Testis (tissue), 3 donors: ENCODE data around the gene MNT. TPM values are rescaled to one million over a fixed set of nuclear protein-coding genes. Genes with fewer than 3 reads are reported as not detected.

ENCODE experiments used
- DNase-seq: peaks from one replicate; pipeline ENCODE4 v3.0.0-alpha.2; 2019
- H3K27ac ChIP-seq, 2 donors: fragments of 200-600 bp; sonication (generic); one replicate each; pipeline ENCODE4 v1.5.1; 2019
- H3K27me3 ChIP-seq: fragments of 200-600 bp; sonication (generic); one replicate; pipeline ENCODE4 v1.5.1; 2019
- H3K36me3 ChIP-seq: fragments of 200-600 bp; sonication (generic); one replicate; pipeline ENCODE4 v1.5.1; 2017; ENCODE audit warnings: low read depth; ENCODE audit errors: missing control alignments
- H3K4me1 ChIP-seq: fragments of 200-600 bp; sonication (generic); one replicate; pipeline ENCODE4 v1.5.1; 2019
- H3K4me3 ChIP-seq, 2 donors: fragments of 200-600 bp; sonication (generic); one replicate each; pipeline ENCODE4 v1.5.1; 2017 to 2019
- H3K9me3 ChIP-seq: fragments of 200-600 bp; sonication (generic); one replicate; pipeline ENCODE4 v1.5.1; 2017
- CTCF ChIP-seq, 3 experiments: fragments of 450-650 bp in 2 of 3; fragments of 200-600 bp in 1 of 3; sonication (generic) in 1 of 3; IDR thresholded peaks; one replicate each; pipeline ENCODE4 v1.5.1; 2016 to 2019; ENCODE audit warnings: antibody characterized with exemption in 3 of 3, mild to moderate bottlenecking in 2 of 3, moderate library complexity in 1 of 3
- POLR2A ChIP-seq: fragments of 450-650 bp; IDR thresholded peaks from one replicate; pipeline ENCODE4 v1.6.1; 2017; ENCODE audit warnings: antibody characterized with exemption, mild to moderate bottlenecking, moderate library complexity
- WGBS, 2 donors: methylation state at CpG; one replicate each; pipeline ENCODE4 v1.1.5; 2018; 5-methylcytosine and 5-hydroxymethylcytosine counted together
- intact Hi-C: fragments of 100-400 bp; cut with DNase I; formaldehyde crosslinking; loops from one replicate; pipeline ENCODE4 v1.15.1; 2023; ENCODE audit warnings: low total_unique reads
- polyA plus RNA-seq: library from polyadenylated mRNA; stranded (reverse); fragments of 350-450 nt; fragmentation: Illumina TruSeq; extraction: RNeasy Lipid Tissue Mini Kit (QIAGEN cat#74804); gene quantifications from one replicate; pipeline ENCODE4 v1.2.3, GENCODE V29; 2014; ENCODE audit warnings: low read depth, low replicate concordance; ENCODE audit not compliant: insufficient read depth
- total RNA-seq, 2 donors: library from RNA; depleted of rRNA; stranded (reverse); fragments of >200 nt; gene quantifications; one replicate each; pipeline ENCODE4 v1.2.3, GENCODE V29; 2016

The MNT gene
- total and polyA plus RNA-seq, 3 donors from 2014 or later: 27.9 to 67.7 (median 46.3) TPM

- H3K4me3 ChIP-seq: no peak overlapping the region
- no peaks in the 10 kb centered on the region for H3K27me3 ChIP-seq
- WGBS, 2 donors: 93 to 96% methylated on average over 9 to 16 of the region's 18 CpGs
- H3K36me3 ChIP-seq: no peaks in the 10 kb centered on the region
- TF ChIP-seq CTCF (IDR thresholded peaks at IDR 0.05) (no peak), POLR2A (no peak)
- intact Hi-C loops: no loop called here
- H3K9me3 ChIP-seq: no peaks in the 10 kb centered on the region
- H3K4me1 ChIP-seq: no peaks in the 10 kb centered on the region
- no peak overlapping the region for H3K27ac ChIP-seq
- no peak for DNase-seq
Observed at GRCh38 chr17:2373179-2373578, 27.7 kb downstream of the MNT start.

GRCh38 chr17:2372681-2373080 is 28.2 kb downstream of the MNT start:
- Histone ChIP-seq H3K4me1 (no peaks in the 10 kb centered on the region), H3K9me3 (no peaks in the 10 kb centered on the region), H3K27me3 (no peaks in the 10 kb centered on the region), H3K27ac (no peak overlapping the region), H3K4me3 (no peak overlapping the region), H3K36me3 (no peaks in the 10 kb centered on the region)
- intact Hi-C loops: no loop called here
- TF ChIP-seq POLR2A (no peak), CTCF (IDR thresholded peaks at IDR 0.05) (no peak)
- 90 to 96% methylated on average over 5 to 16 of the region's 16 CpGs for WGBS, 2 donors
- DNase-seq: no peak

GRCh38 chr17:2372180-2372579 is 28.7 kb downstream of the MNT start:
- TF ChIP-seq POLR2A (no peak), CTCF (IDR thresholded peaks at IDR 0.05) (no peak)
- H3K36me3 ChIP-seq: no peaks in the 10 kb centered on the region
- no peak for DNase-seq
- intact Hi-C loops: no loop called here
- H3K9me3 ChIP-seq: no peaks in the 10 kb centered on the region
- H3K4me3 ChIP-seq: no peak overlapping the region
- H3K4me1 ChIP-seq: no peaks in the 10 kb centered on the region
- 86 to 93% methylated on average over 3 to 24 of the region's 26 CpGs for WGBS, 2 donors
- H3K27ac ChIP-seq: no peak overlapping the region
- no peaks in the 10 kb centered on the region for H3K27me3 ChIP-seq

- H3K9me3 ChIP-seq: no peaks in the 10 kb centered on the region
- DNase-seq: no peak
- no peak overlapping the region for H3K4me3 ChIP-seq
- H3K36me3 ChIP-seq: no peaks in the 10 kb centered on the region
- WGBS, 2 donors: 95 to 97% methylated on average over 29 to 30 of the region's 30 CpGs
- no peaks in the 10 kb centered on the region for H3K27me3 ChIP-seq
- TF ChIP-seq POLR2A: no peak
- no peak for TF ChIP-seq CTCF (IDR thresholded peaks at IDR 0.05)
- intact Hi-C loops: no loop called here
- no peaks in the 10 kb centered on the region for H3K4me1 ChIP-seq
- H3K27ac ChIP-seq: no peak overlapping the region
Observed at GRCh38 chr17:2371183-2372130, 29.4 kb downstream of the MNT start.

- WGBS, 2 donors: 90 to 91% methylated on average over 7 to 11 of the region's 11 CpGs
- H3K4me1 ChIP-seq: no peaks in the 10 kb centered on the region
- H3K9me3 ChIP-seq: no peaks in the 10 kb centered on the region
- TF ChIP-seq POLR2A (no peak), CTCF (IDR thresholded peaks at IDR 0.05) (no peak)
- no peak overlapping the region for H3K27ac ChIP-seq
- no peaks in the 10 kb centered on the region for H3K36me3 ChIP-seq
- intact Hi-C loops: no loop called here
- no peak overlapping the region for H3K4me3 ChIP-seq
- no peak for DNase-seq
- no peaks in the 10 kb centered on the region for H3K27me3 ChIP-seq
Observed at GRCh38 chr17:2370211-2370589, 30.7 kb downstream of the MNT start.
